Activated naive CD4-positive, alpha-beta T cell treated with anti-CD3 and anti-CD28 coated beads, Interleukin-2, amount 10 ng/mL, durations not matched to agents 7 days and 5 days (primary cell): ENCODE data around the gene SMC5.
"Not testable (repeated sequence)": the region's sequence is repeated elsewhere in the genome, so short reads cannot be mapped to it uniquely, and the experiment has no call there.

Experiments used
- CTCF ChIA-PET: fragments of 350-600 bp; sonication (Branson Sonifier 250); formaldehyde crosslinking; loops from one replicate; lab custom pipeline; 2021; ENCODE audit warnings: antibody characterized with exemption; lab: Charles Lee
- DNase-seq: peaks from one replicate; pipeline ENCODE4 v3.0.0-alpha.2; 2020
- H3K27ac Mint-ChIP-seq: one replicate; pipeline ENCODE4 v1.8.0; 2021; ENCODE audit warnings: mild to moderate bottlenecking, moderate library complexity, mixed read lengths
- H3K27me3 Mint-ChIP-seq: one replicate; pipeline ENCODE4 v1.8.0; 2021; ENCODE audit warnings: mild to moderate bottlenecking, mixed read lengths
- H3K36me3 Mint-ChIP-seq: one replicate; pipeline ENCODE4 v1.8.0; 2021; ENCODE audit warnings: mixed read lengths
- H3K4me1 Mint-ChIP-seq: one replicate; pipeline ENCODE4 v1.8.0; 2021; ENCODE audit warnings: mixed read lengths
- H3K4me3 Mint-ChIP-seq: one replicate; pipeline ENCODE4 v1.8.0; 2021; ENCODE audit warnings: mild to moderate bottlenecking, moderate library complexity, mixed read lengths
- H3K9me3 Mint-ChIP-seq: one replicate; pipeline ENCODE4 v1.8.0; 2021; ENCODE audit warnings: mixed read lengths

SMC5 gene

GRCh38 chr9:70392189-70392588, 133.4 kb downstream of the SMC5 start:
- H3K4me1 Mint-ChIP-seq: peaks cover 57% of the 10 kb centered on the region
- H3K36me3 Mint-ChIP-seq: peaks cover 11% of the 10 kb centered on the region
- CTCF ChIA-PET: interaction anchor here (2.3 to 6.0 kb wide), 2 partner anchors 40 to 210 kb away, joined by 10 to 24 read pairs; no protein-coding TSS in a partner anchor
- no peak overlapping the region for H3K27ac Mint-ChIP-seq
- no peaks in the 10 kb centered on the region for H3K27me3 Mint-ChIP-seq
- no peaks in the 10 kb centered on the region for H3K9me3 Mint-ChIP-seq
- no peak overlapping the region for H3K4me3 Mint-ChIP-seq
- peak; percentile 23 for DNase-seq

GRCh38 chr9:70392850-70393249, 134.1 kb downstream of the SMC5 start:
- no peaks in the 10 kb centered on the region for H3K27me3 Mint-ChIP-seq
- CTCF ChIA-PET: interaction anchor here (1.4 to 6.0 kb wide), 3 partner anchors 17 to 209 kb away, joined by 5 to 24 read pairs (median 6); no protein-coding TSS in a partner anchor
- peaks cover 63% of the 10 kb centered on the region for H3K4me1 Mint-ChIP-seq
- H3K4me3 Mint-ChIP-seq: no peak overlapping the region
- no peak overlapping the region for H3K27ac Mint-ChIP-seq
- H3K36me3 Mint-ChIP-seq: peaks cover 5% of the 10 kb centered on the region
- DNase-seq: no peak
- H3K9me3 Mint-ChIP-seq: no peaks in the 10 kb centered on the region

GRCh38 chr9:70395652-70396051, 136.9 kb downstream of the SMC5 start:
- Mint-ChIP-seq H3K9me3 (no peaks in the 10 kb centered on the region), H3K36me3 (peaks cover 4% of the 10 kb centered on the region), H3K27me3 (no peaks in the 10 kb centered on the region), H3K4me3 (no peak overlapping the region), H3K4me1 (peaks cover 74% of the 10 kb centered on the region), H3K27ac (no peak overlapping the region)
- no peak for DNase-seq
- CTCF ChIA-PET: no interaction called here

GRCh38 chr9:70398145-70398556, 139.4 kb downstream of the SMC5 start:
- CTCF ChIA-PET: interaction anchor here (0.7 to 2.5 kb wide), 2 partner anchors 13 to 110 kb away, joined by 4 to 9 read pairs; no protein-coding TSS in a partner anchor

GRCh38 chr9:70399141-70399540, 140.4 kb downstream of the SMC5 start:
- CTCF ChIA-PET: interaction anchor here (1.3 to 2.5 kb wide), 2 partner anchors 12 to 59 kb away, joined by 4 to 9 read pairs; no protein-coding TSS in a partner anchor
- Mint-ChIP-seq H3K36me3 (peaks cover 4% of the 10 kb centered on the region), H3K27me3 (no peaks in the 10 kb centered on the region), H3K4me1 (peaks cover 59% of the 10 kb centered on the region), H3K9me3 (no peaks in the 10 kb centered on the region), H3K27ac (peak overlapping the region; percentile 56), H3K4me3 (no peak overlapping the region)
- DNase-seq: no peak

More at GRCh38 chr9:70398145-70398556, 139.4 kb downstream of the SMC5 start:
- no peaks in the 10 kb centered on the region for H3K27me3 Mint-ChIP-seq
- peak overlapping the region; percentile 57 for H3K4me3 Mint-ChIP-seq
- H3K27ac Mint-ChIP-seq: peak overlapping the region; percentile 76
- H3K9me3 Mint-ChIP-seq: no peaks in the 10 kb centered on the region
- H3K36me3 Mint-ChIP-seq: peaks cover 4% of the 10 kb centered on the region
- DNase-seq: no peak
- peaks cover 56% of the 10 kb centered on the region for H3K4me1 Mint-ChIP-seq

GRCh38 chr9:70400107-70400892, 141.5 kb downstream of the SMC5 start:
- Mint-ChIP-seq H3K4me1 (peaks cover 64% of the 10 kb centered on the region), H3K4me3 (no peak overlapping the region), H3K27ac (no peak overlapping the region), H3K9me3 (no peaks in the 10 kb centered on the region), H3K27me3 (no peaks in the 10 kb centered on the region), H3K36me3 (peaks cover 4% of the 10 kb centered on the region)
- DNase-seq: no peak
- CTCF ChIA-PET: interaction anchor here (0.9 to 2.5 kb wide), 3 partner anchors 10 to 60 kb away, joined by 3 to 9 read pairs (median 4); no protein-coding TSS in a partner anchor

- not testable (repeated sequence) for H3K27me3 Mint-ChIP-seq, H3K4me3 Mint-ChIP-seq, DNase-seq, H3K9me3 Mint-ChIP-seq, H3K36me3 Mint-ChIP-seq, H3K27ac Mint-ChIP-seq
- CTCF ChIA-PET: interaction anchor here (2.0 kb wide), 1 partner anchor 201 kb away, joined by 7 read pairs; no protein-coding TSS in a partner anchor
- peaks cover 71% of the 10 kb centered on the region for H3K4me1 Mint-ChIP-seq
These were observed 142.5 kb downstream of the SMC5 start for GRCh38 chr9:70401241-70401640.

- Mint-ChIP-seq H3K4me3 (no peak overlapping the region), H3K27ac (no peak overlapping the region), H3K4me1 (peaks cover 74% of the 10 kb centered on the region), H3K27me3 (no peaks in the 10 kb centered on the region), H3K36me3 (peaks cover 10% of the 10 kb centered on the region), H3K9me3 (no peaks in the 10 kb centered on the region)
- CTCF ChIA-PET: interaction anchor here (0.5 to 2.0 kb wide), 2 partner anchors 12 to 200 kb away, joined by 3 to 7 read pairs; no protein-coding TSS in a partner anchor
- DNase-seq: no peak
These were observed 143.4 kb downstream of the SMC5 start for GRCh38 chr9:70402213-70402612.

- CTCF ChIA-PET: interaction anchor here (0.6 kb wide), 1 partner anchor 160 kb away, joined by 3 read pairs; no protein-coding TSS in a partner anchor
- no peak overlapping the region for H3K27ac Mint-ChIP-seq
These were observed 144.4 kb downstream of the SMC5 start for GRCh38 chr9:70403166-70403565.

GRCh38 chr9:70403618-70404025, 144.8 kb downstream of the SMC5 start:
- no peak overlapping the region for H3K4me3 Mint-ChIP-seq
- CTCF ChIA-PET: no interaction called here
- H3K4me1 Mint-ChIP-seq: peaks cover 74% of the 10 kb centered on the region
- H3K9me3 Mint-ChIP-seq: no peaks in the 10 kb centered on the region
- peaks cover 13% of the 10 kb centered on the region for H3K36me3 Mint-ChIP-seq
- H3K27ac Mint-ChIP-seq: no peak overlapping the region
- no peaks in the 10 kb centered on the region for H3K27me3 Mint-ChIP-seq
- no peak for DNase-seq

More at GRCh38 chr9:70403166-70403565, 144.4 kb downstream of the SMC5 start:
- no peak for DNase-seq
- Mint-ChIP-seq H3K4me1 (peaks cover 74% of the 10 kb centered on the region), H3K4me3 (no peak overlapping the region), H3K9me3 (no peaks in the 10 kb centered on the region), H3K36me3 (peaks cover 13% of the 10 kb centered on the region), H3K27me3 (no peaks in the 10 kb centered on the region)

GRCh38 chr9:70404261-70404660, 145.5 kb downstream of the SMC5 start:
- no peak overlapping the region for H3K4me3 Mint-ChIP-seq

More at GRCh38 chr9:70404261-70404660, 145.5 kb downstream of the SMC5 start:
- no peaks in the 10 kb centered on the region for H3K27me3 Mint-ChIP-seq
- H3K27ac Mint-ChIP-seq: no peak overlapping the region
- DNase-seq: no peak
- H3K4me1 Mint-ChIP-seq: peaks cover 69% of the 10 kb centered on the region
- CTCF ChIA-PET: interaction anchor here (2.4 kb wide), 1 partner anchor 198 kb away, joined by 9 read pairs; no protein-coding TSS in a partner anchor
- H3K9me3 Mint-ChIP-seq: no peaks in the 10 kb centered on the region
- H3K36me3 Mint-ChIP-seq: peaks cover 11% of the 10 kb centered on the region
